HL-60 (cell line): ENCODE results near the gene NRCAM.

Source experiments
- CTCF ChIP-seq: IDR thresholded peaks from one replicate; pipeline ENCODE4 v1.5.1; 2011; ENCODE audit warnings: low read length, control low read depth, inconsistent platforms; ENCODE audit not compliant: insufficient read depth
- POLR2AphosphoS5 ChIP-seq: IDR thresholded peaks from 2 replicates; pipeline ENCODE4 v1.6.1; 2012; ENCODE audit warnings: low read depth

- no peak for TF ChIP-seq POLR2AphosphoS5
- TF ChIP-seq CTCF, result no peak
Measured at GRCh38 chr7:108222236-108222892, 233.9 kb downstream of the NRCAM start.
